ENCODE results near the gene CD47. TPM values are rescaled to one million over a fixed set of nuclear protein-coding genes. Genes with fewer than 3 reads are reported as not detected.

CD47 gene
- total and polyA plus RNA-seq, 2 of the 13 experiments (the other 11 are each of a cell fraction or from before 2014, with no cell fraction given) = 3.3 to 6.5 TPM

GRCh38 chr3:108067768-108068167, 23.1 kb downstream of the CD47 start:
- Histone ChIP-seq H3K36me3 (replicated peaks in 1 of 2; ENCODE audit: control insufficient read depth in 1 of 2, insufficient read depth in 2 of 2, low read length in 2 of 2) (no peaks in the 10 kb centered on the region), H3K27me3 (ENCODE audit: control insufficient read depth in 1 of 2, insufficient read depth in 2 of 2, low read length in 2 of 2) (no peaks in the 10 kb centered on the region), H2AFZ (ENCODE audit: low read length) (no peak overlapping the region), H3K9me3 (ENCODE audit: low read length) (no peaks in the 10 kb centered on the region), H3K4me2 (ENCODE audit: low read depth, low read length) (no peak overlapping the region), H3K79me2 (ENCODE audit: insufficient read depth, low read length) (no peaks in the 10 kb centered on the region), H4K20me1 (ENCODE audit: insufficient read depth, low read length) (no peaks in the 10 kb centered on the region), H3K9ac (ENCODE audit: insufficient read depth, low read depth, low read length) (no peak overlapping the region), H3K4me1 (ENCODE audit: insufficient read depth, low read length) (no peaks in the 10 kb centered on the region), H3K27ac (ENCODE audit: extremely low read length, insufficient read depth, low read length) (no peak overlapping the region), H3K4me3 (replicated peaks in 1 of 3; ENCODE audit: insufficient read depth in 1 of 3, low read depth in 2 of 3, low read length in 3 of 3) (no peak overlapping the region)
- DNase-seq (ENCODE audit: low spot score) = no peak
- POLR2A ChIA-PET = no interaction called here
- 0% methylated on average over 1 of the region's 1 CpG for WGBS (ENCODE audit: low lambda C conversion rate)
- CTCF ChIA-PET (ENCODE audit: low intra/inter-chr PET ratio, low total read pairs) = no interaction called here
- no peak for FAIRE-seq
- BruUV-seq (replicated peaks) = no TSS peak
- intact Hi-C loops (cut with micrococcal nuclease; ENCODE audit: unreplicated experiment) (no loop called here), in situ Hi-C loops (cut with HindIII; ENCODE audit: extremely low pct_ligation_motif_present, low pct_unique_long_range_greater_than_20kb) (no loop called here)
- no peak for ATAC-seq
- TF ChIP-seq ELF1 (CRISPR knock-in tag; IDR thresholded peaks at IDR 0.05) = no peak
- TF ChIP-seq ZFP36L1 (CRISPR knock-in tag; IDR thresholded peaks at IDR 0.05) = no peak
- no peak for TF ChIP-seq REL (CRISPR knock-in tag; conservative IDR thresholded peaks at IDR 0.05)
- TF ChIP-seq ZFP1 (CRISPR knock-in tag; IDR thresholded peaks at IDR 0.05) = no peak
- TF ChIP-seq IKZF4 (CRISPR knock-in tag; IDR thresholded peaks at IDR 0.05; ENCODE audit: borderline replicate concordance, low read depth, not compliant biosample characterization) = no peak
- TF ChIP-seq, protein P1, sequence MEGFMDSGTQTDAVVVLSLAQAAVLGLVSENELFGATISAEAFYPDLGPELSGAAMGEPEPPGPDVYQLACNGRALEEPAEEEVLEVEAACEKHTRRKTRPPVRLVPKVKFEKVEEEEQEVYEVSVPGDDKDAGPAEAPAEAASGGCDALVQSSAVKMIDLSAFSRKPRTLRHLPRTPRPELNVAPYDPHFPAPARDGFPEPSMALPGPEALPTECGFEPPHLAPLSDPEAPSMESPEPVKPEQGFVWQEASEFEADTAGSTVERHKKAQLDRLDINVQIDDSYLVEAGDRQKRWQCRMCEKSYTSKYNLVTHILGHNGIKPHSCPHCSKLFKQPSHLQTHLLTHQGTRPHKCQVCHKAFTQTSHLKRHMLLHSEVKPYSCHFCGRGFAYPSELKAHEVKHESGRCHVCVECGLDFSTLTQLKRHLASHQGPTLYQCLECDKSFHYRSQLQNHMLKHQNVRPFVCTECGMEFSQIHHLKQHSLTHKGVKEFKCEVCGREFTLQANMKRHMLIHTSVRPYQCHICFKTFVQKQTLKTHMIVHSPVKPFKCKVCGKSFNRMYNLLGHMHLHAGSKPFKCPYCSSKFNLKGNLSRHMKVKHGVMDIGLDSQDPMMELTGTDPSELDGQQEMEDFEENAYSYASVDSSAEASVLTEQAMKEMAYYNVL (CRISPR knock-in tag; IDR thresholded peaks at IDR 0.05; ENCODE audit: borderline replicate concordance) = no peak
- TF ChIP-seq PPARG (CRISPR knock-in tag; conservative IDR thresholded peaks at IDR 0.05) = no peak
- no peak for TF ChIP-seq ZNF354B (CRISPR knock-in tag; IDR thresholded peaks at IDR 0.05)
- TF ChIP-seq, protein P2, sequence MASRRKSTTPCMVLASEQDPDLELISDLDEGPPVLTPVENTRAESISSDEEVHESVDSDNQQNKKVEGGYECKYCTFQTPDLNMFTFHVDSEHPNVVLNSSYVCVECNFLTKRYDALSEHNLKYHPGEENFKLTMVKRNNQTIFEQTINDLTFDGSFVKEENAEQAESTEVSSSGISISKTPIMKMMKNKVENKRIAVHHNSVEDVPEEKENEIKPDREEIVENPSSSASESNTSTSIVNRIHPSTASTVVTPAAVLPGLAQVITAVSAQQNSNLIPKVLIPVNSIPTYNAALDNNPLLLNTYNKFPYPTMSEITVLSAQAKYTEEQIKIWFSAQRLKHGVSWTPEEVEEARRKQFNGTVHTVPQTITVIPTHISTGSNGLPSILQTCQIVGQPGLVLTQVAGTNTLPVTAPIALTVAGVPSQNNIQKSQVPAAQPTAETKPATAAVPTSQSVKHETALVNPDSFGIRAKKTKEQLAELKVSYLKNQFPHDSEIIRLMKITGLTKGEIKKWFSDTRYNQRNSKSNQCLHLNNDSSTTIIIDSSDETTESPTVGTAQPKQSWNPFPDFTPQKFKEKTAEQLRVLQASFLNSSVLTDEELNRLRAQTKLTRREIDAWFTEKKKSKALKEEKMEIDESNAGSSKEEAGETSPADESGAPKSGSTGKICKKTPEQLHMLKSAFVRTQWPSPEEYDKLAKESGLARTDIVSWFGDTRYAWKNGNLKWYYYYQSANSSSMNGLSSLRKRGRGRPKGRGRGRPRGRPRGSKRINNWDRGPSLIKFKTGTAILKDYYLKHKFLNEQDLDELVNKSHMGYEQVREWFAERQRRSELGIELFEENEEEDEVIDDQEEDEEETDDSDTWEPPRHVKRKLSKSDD (CRISPR knock-in tag; IDR thresholded peaks at IDR 0.05; ENCODE audit: low read depth) = no peak
- no peak for TF ChIP-seq MTERF4 (CRISPR knock-in tag; IDR thresholded peaks at IDR 0.05)
- TF ChIP-seq, protein P3, sequence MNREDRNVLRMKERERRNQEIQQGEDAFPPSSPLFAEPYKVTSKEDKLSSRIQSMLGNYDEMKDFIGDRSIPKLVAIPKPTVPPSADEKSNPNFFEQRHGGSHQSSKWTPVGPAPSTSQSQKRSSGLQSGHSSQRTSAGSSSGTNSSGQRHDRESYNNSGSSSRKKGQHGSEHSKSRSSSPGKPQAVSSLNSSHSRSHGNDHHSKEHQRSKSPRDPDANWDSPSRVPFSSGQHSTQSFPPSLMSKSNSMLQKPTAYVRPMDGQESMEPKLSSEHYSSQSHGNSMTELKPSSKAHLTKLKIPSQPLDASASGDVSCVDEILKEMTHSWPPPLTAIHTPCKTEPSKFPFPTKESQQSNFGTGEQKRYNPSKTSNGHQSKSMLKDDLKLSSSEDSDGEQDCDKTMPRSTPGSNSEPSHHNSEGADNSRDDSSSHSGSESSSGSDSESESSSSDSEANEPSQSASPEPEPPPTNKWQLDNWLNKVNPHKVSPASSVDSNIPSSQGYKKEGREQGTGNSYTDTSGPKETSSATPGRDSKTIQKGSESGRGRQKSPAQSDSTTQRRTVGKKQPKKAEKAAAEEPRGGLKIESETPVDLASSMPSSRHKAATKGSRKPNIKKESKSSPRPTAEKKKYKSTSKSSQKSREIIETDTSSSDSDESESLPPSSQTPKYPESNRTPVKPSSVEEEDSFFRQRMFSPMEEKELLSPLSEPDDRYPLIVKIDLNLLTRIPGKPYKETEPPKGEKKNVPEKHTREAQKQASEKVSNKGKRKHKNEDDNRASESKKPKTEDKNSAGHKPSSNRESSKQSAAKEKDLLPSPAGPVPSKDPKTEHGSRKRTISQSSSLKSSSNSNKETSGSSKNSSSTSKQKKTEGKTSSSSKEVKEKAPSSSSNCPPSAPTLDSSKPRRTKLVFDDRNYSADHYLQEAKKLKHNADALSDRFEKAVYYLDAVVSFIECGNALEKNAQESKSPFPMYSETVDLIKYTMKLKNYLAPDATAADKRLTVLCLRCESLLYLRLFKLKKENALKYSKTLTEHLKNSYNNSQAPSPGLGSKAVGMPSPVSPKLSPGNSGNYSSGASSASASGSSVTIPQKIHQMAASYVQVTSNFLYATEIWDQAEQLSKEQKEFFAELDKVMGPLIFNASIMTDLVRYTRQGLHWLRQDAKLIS (CRISPR knock-in tag; IDR thresholded peaks at IDR 0.05) = no peak
- TF ChIP-seq TEAD3 (CRISPR knock-in tag; optimal IDR thresholded peaks at IDR 0.05; ENCODE audit: borderline replicate concordance) = no peak
- no peak for TF ChIP-seq ZBTB10 (CRISPR knock-in tag; IDR thresholded peaks at IDR 0.05; ENCODE audit: borderline replicate concordance)
